K562 (cell line): Measurements from ENCODE around the gene CLIP1. TPM values are rescaled to one million over a fixed set of nuclear protein-coding genes. Genes with fewer than 3 reads are reported as not detected.

Experiments used
- BHLHE40 ChIP-seq: IDR thresholded peaks from 2 replicates; pipeline ENCODE4 v1.6.1; 2011; ENCODE audit warnings: low read length, improper control_type of control experiment
- CHD2 ChIP-seq: IDR thresholded peaks from 2 replicates; pipeline ENCODE4 v1.6.1; 2011; ENCODE audit warnings: low read depth, low read length
- ESRRB ChIP-seq: fragments of 250-450 bp; sonication (Bioruptor Pico); IDR thresholded peaks from 2 replicates; pipeline ENCODE4 v1.5.0; 2020; ENCODE audit warnings: mild to moderate bottlenecking, moderate library complexity, borderline replicate concordance
- ETV6 ChIP-seq, 3 experiments: fragments of 150-350 bp in 1 of 3; sonication (generic) in 1 of 3; formaldehyde crosslinking in 1 of 3; IDR thresholded peaks; 2 replicates each; pipeline versions ENCODE4 v1.6.1 to v1.8.0; 2014 to 2022; ENCODE audit warnings: borderline replicate concordance in 2 of 3, low read depth in 2 of 3, antibody characterized with exemption in 1 of 3, low read length in 1 of 3, mild to moderate bottlenecking in 1 of 3, missing genetic modification reagents in 1 of 3
- FOSL1 ChIP-seq: fragments of 200-800 bp; sonication (Bioruptor generic); conservative IDR thresholded peaks from 2 replicates; pipeline ENCODE4 v1.6.1; 2016; ENCODE audit warnings: missing genetic modification characterization, missing compliant biosample characterization
- ILF3 ChIP-seq: fragments of 450-650 bp; IDR thresholded peaks from 2 replicates; pipeline ENCODE4 v1.6.1; 2018; ENCODE audit warnings: antibody characterized with exemption, mild to moderate bottlenecking, moderate library complexity, borderline replicate concordance
- MED1 ChIP-seq: sonication (generic); formaldehyde crosslinking; IDR thresholded peaks from 2 replicates; pipeline ENCODE4 v1.8.1; 2023; ENCODE audit warnings: missing genetic modification reagents, borderline replicate concordance
- MYNN ChIP-seq, 2 experiments: sonication (generic); formaldehyde crosslinking in 1 of 2; IDR thresholded peaks; 2 replicates each; pipeline versions ENCODE4 v1.5.0 to v1.6.1; 2016 to 2020; ENCODE audit warnings: antibody characterized with exemption in 1 of 2, missing genetic modification reagents in 1 of 2
- NR4A1 ChIP-seq, 2 experiments: fragments of 250-450 bp in 1 of 2; fragments of 450-650 bp in 1 of 2; sonication (Bioruptor Pico) in 1 of 2; IDR thresholded peaks; 2 replicates each; pipeline versions ENCODE4 v1.4.0 to v1.6.1; 2016 to 2020; ENCODE audit warnings: mild to moderate bottlenecking in 2 of 2, missing compliant biosample characterization in 1 of 2, missing genetic modification characterization in 1 of 2, moderate library complexity in 1 of 2
- PHB ChIP-seq: fragments of 250-450 bp; sonication (Bioruptor Pico); IDR thresholded peaks from 2 replicates; pipeline ENCODE4 v1.5.0; 2021
- PHB2 ChIP-seq: fragments of 450-650 bp; IDR thresholded peaks from 2 replicates; pipeline ENCODE4 v1.6.1; 2017; ENCODE audit warnings: low read depth
- RAD21 ChIP-seq, 2 experiments: fragments of 250-450 bp in 1 of 2; fragments of 450-650 bp in 1 of 2; sonication (Bioruptor Pico) in 1 of 2; formaldehyde crosslinking in 1 of 2; IDR thresholded peaks in 1 of 2; conservative IDR thresholded peaks in 1 of 2; 2 replicates each; pipeline versions ENCODE4 v1.4.0 to v1.8.0; 2020 to 2022; ENCODE audit warnings: mild to moderate bottlenecking in 2 of 2, moderate library complexity in 1 of 2
- TCF3 ChIP-seq: sonication (generic); formaldehyde crosslinking; IDR thresholded peaks from 2 replicates; pipeline ENCODE4 v1.4.0; 2020; ENCODE audit warnings: mild to moderate bottlenecking, missing genetic modification reagents
- U2AF1 ChIP-seq: fragments of 200-400 bp; formaldehyde crosslinking; optimal IDR thresholded peaks from 2 replicates; pipeline ENCODE3; 2017; ENCODE audit warnings: mild to moderate bottlenecking, low read depth, low read length, moderate library complexity
- ZFP36 ChIP-seq: fragments of 150-350 bp; IDR thresholded peaks from 2 replicates; pipeline ENCODE4 v1.6.1; 2018; ENCODE audit warnings: low read length, low read depth; ENCODE audit not compliant: partially characterized antibody
- ZNF121 ChIP-seq: sonication (generic); formaldehyde crosslinking; conservative IDR thresholded peaks from 2 replicates; pipeline ENCODE4 v1.8.0; 2022; ENCODE audit warnings: missing genetic modification reagents
- ZNF23 ChIP-seq: fragments of 250-450 bp; sonication (Bioruptor Pico); IDR thresholded peaks from 2 replicates; pipeline ENCODE4 v1.4.0; 2020; ENCODE audit warnings: mild to moderate bottlenecking
- ZNF324 ChIP-seq: fragments of 250-450 bp; sonication (Bioruptor Pico); IDR thresholded peaks from 2 replicates; pipeline ENCODE4 v1.4.0; 2020; ENCODE audit warnings: mild to moderate bottlenecking
- ZNF589 ChIP-seq: fragments of 200-800 bp; sonication (Bioruptor generic); IDR thresholded peaks from 2 replicates; pipeline ENCODE4 v1.6.1; 2016; ENCODE audit warnings: low read depth, missing genetic modification characterization, missing compliant biosample characterization
- ZNF75A ChIP-seq: fragments of 450-650 bp; formaldehyde crosslinking; IDR thresholded peaks from 2 replicates; pipeline ENCODE4 v1.4.0; 2020; ENCODE audit warnings: mild to moderate bottlenecking
- ZZZ3 ChIP-seq: fragments of 450-650 bp; IDR thresholded peaks from 2 replicates; pipeline ENCODE4 v1.6.1; 2016; ENCODE audit warnings: antibody characterized with exemption, mild to moderate bottlenecking, moderate library complexity
- polyA plus RNA-seq, 8 experiments: library from polyadenylated mRNA; depleted of rRNA in 4 of 8; stranded (reverse) in 5 of 8; unstranded in 3 of 8; fragments of >200 nt; fragmentation: Nextera tagmentation in 2 of 8; fragmentation: Illumina TruSeq in 1 of 8; extraction: Ambion mirVana in 2 of 8; extraction: Trizol in 1 of 8; gene quantifications; 2 replicates each; pipeline versions ENCODE4 v1.2.1 to v1.2.3, GENCODE V29; 2011 to 2014; ENCODE audit warnings: inconsistent platforms in 1 of 8, missing spikeins in 1 of 8
- total RNA-seq, 7 experiments: library from RNA; depleted of rRNA in 6 of 7; stranded (reverse); fragments of >200 nt in 6 of 7; fragmentation: Illumina TruSeq in 2 of 7; extraction: Trizol in 2 of 7; gene quantifications; 2 replicates each; pipeline versions ENCODE4 v1.2.1 to v1.2.3, GENCODE V29; 2011 to 2021; ENCODE audit warnings: low replicate concordance in 1 of 7
- TF ChIP-seq, protein P1 (sequence below): fragments of 250-450 bp; sonication (Bioruptor Pico); IDR thresholded peaks from 2 replicates; pipeline ENCODE4 v1.5.0; 2021
- TF ChIP-seq, protein P2 (sequence below): sonication (generic); formaldehyde crosslinking; IDR thresholded peaks from 2 replicates; pipeline ENCODE4 v1.8.0; 2022; ENCODE audit warnings: mild to moderate bottlenecking, missing genetic modification reagents, borderline replicate concordance
- TF ChIP-seq, protein P3 (sequence below), 2 experiments: fragments of 250-450 bp in 1 of 2; fragments of 450-650 bp in 1 of 2; sonication (Bioruptor Pico) in 1 of 2; IDR thresholded peaks; 2 replicates each; pipeline versions ENCODE4 v1.6.1 to v1.8.0; 2016 to 2021; ENCODE audit warnings: mild to moderate bottlenecking in 2 of 2, moderate library complexity in 2 of 2, missing compliant biosample characterization in 1 of 2, missing genetic modification characterization in 1 of 2

The CLIP1 gene
- total and polyA plus RNA-seq, 9 of the 15 experiments (the other 6 are each of a cell fraction or from before 2014, with no cell fraction given), result 5.8 to 33.9 (median 27.6) TPM

DNA sequence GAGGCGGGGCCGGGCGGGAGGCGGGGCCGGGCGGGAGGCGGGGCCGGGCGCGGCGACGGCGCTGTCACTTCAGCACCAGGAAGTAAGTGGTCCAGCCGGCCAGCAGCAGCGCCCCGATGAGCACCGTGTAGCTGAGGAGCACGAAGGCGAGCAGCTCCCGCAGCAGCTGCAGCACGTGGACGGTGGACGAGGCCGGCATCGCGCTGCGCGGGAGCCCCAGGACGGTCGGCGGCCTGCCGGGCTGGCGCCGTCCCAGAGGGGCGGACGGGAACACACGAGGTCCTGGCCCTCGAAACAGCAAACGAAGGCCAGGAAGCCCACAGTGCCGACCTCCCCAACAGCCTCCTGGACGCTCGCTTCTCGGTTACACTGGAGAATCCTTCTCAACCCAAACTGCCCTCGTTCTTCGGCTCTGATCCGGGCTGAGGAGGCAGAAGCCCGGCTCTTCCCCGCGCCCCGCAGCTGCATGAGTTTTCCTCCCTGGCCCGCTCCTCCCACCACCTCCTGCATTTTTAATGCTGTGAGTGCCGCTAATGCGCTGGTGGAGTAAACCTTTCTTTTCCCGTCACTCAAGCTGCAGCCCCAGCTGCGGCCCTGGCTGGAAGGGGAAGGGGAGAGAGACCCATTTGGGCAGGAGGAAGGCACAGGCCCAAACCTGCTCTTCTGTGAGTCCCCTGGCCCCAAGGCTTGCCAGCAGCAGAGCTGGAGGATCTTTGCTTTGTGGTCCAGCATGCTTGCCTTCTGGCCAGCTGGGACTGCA, 195.9 kb downstream of the CLIP1 start (continued):
- no peak for TF ChIP-seq RAD21 (CRISPR knock-in tag; conservative IDR thresholded peaks at IDR 0.05 in 1 of 2, IDR thresholded peaks at IDR 0.05 in 1 of 2)
- TF ChIP-seq TCF3 (CRISPR knock-in tag), result peak; percentile 31; the same call in 1 of the 2 replicates
- TF ChIP-seq ETV6 (IDR thresholded peaks at IDR 0.05; ENCODE audit: borderline replicate concordance in 1 of 2, low read depth in 2 of 2, low read length in 1 of 2), result no peak
- peak; percentile 96; the same call in 1 of the 2 replicates for TF ChIP-seq ETV6 (CRISPR knock-in tag; IDR thresholded peaks at IDR 0.05; ENCODE audit: borderline replicate concordance)
- TF ChIP-seq ESRRB (CRISPR knock-in tag), result no peak
- TF ChIP-seq ZZZ3, result no peak
- TF ChIP-seq ZNF324 (CRISPR knock-in tag), result no peak
- TF ChIP-seq FOSL1 (tag), result no peak
- TF ChIP-seq ZNF589 (CRISPR knock-in tag), result no peak
- TF ChIP-seq ZNF23, result no peak
- no peak for TF ChIP-seq CHD2
- TF ChIP-seq U2AF1, result no peak
- no peak for TF ChIP-seq PHB2
- TF ChIP-seq ZFP36, result no peak
- TF ChIP-seq, protein P1, sequence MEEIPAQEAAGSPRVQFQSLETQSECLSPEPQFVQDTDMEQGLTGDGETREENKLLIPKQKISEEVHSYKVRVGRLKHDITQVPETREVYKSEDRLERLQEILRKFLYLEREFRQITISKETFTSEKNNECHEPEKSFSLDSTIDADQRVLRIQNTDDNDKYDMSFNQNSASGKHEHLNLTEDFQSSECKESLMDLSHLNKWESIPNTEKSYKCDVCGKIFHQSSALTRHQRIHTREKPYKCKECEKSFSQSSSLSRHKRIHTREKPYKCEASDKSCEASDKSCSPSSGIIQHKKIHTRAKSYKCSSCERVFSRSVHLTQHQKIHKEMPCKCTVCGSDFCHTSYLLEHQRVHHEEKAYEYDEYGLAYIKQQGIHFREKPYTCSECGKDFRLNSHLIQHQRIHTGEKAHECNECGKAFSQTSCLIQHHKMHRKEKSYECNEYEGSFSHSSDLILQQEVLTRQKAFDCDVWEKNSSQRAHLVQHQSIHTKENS (CRISPR knock-in tag), result no peak
- TF ChIP-seq ILF3, result no peak
- TF ChIP-seq PHB (CRISPR knock-in tag), result no peak
- TF ChIP-seq, protein P2, sequence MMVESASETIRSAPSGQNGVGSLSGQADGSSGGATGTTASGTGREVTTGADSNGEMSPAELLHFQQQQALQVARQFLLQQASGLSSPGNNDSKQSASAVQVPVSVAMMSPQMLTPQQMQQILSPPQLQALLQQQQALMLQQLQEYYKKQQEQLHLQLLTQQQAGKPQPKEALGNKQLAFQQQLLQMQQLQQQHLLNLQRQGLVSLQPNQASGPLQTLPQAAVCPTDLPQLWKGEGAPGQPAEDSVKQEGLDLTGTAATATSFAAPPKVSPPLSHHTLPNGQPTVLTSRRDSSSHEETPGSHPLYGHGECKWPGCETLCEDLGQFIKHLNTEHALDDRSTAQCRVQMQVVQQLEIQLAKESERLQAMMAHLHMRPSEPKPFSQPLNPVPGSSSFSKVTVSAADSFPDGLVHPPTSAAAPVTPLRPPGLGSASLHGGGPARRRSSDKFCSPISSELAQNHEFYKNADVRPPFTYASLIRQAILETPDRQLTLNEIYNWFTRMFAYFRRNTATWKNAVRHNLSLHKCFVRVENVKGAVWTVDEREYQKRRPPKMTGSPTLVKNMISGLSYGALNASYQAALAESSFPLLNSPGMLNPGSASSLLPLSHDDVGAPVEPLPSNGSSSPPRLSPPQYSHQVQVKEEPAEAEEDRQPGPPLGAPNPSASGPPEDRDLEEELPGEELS (CRISPR knock-in tag), result peak; percentile 86; the same call in 1 of the 2 replicates
- TF ChIP-seq MED1 (CRISPR knock-in tag), result 0 out of 2 replicates have a peak, but pooled peaks have one; percentile 90
- TF ChIP-seq NR4A1 (CRISPR knock-in tag; IDR thresholded peaks at IDR 0.05), result peak; percentile 89
- TF ChIP-seq NR4A1 (tag; IDR thresholded peaks at IDR 0.05), result no peak
- no peak for TF ChIP-seq ZNF75A (CRISPR knock-in tag)
- no peak for TF ChIP-seq MYNN (IDR thresholded peaks at IDR 0.05)
- no peak for TF ChIP-seq MYNN (CRISPR knock-in tag; IDR thresholded peaks at IDR 0.05)
- TF ChIP-seq, protein P3, sequence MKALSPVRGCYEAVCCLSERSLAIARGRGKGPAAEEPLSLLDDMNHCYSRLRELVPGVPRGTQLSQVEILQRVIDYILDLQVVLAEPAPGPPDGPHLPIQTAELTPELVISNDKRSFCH (CRISPR knock-in tag; IDR thresholded peaks at IDR 0.05), result no peak
- TF ChIP-seq, protein P3 (tag; IDR thresholded peaks at IDR 0.05), result peak; percentile 67
- TF ChIP-seq ZNF121 (CRISPR knock-in tag), result 0 out of 2 replicates have a peak, but pooled peaks have one; percentile 13
- TF ChIP-seq BHLHE40, result peak; percentile 84
